ENCODE results near the gene DUSP23. TPM values are rescaled to one million over a fixed set of nuclear protein-coding genes. Genes with fewer than 3 reads are reported as not detected.

DUSP23 gene
- total RNA-seq, 2 donors from 2014 or later, result 79.3 to 85.0 TPM

DNA sequence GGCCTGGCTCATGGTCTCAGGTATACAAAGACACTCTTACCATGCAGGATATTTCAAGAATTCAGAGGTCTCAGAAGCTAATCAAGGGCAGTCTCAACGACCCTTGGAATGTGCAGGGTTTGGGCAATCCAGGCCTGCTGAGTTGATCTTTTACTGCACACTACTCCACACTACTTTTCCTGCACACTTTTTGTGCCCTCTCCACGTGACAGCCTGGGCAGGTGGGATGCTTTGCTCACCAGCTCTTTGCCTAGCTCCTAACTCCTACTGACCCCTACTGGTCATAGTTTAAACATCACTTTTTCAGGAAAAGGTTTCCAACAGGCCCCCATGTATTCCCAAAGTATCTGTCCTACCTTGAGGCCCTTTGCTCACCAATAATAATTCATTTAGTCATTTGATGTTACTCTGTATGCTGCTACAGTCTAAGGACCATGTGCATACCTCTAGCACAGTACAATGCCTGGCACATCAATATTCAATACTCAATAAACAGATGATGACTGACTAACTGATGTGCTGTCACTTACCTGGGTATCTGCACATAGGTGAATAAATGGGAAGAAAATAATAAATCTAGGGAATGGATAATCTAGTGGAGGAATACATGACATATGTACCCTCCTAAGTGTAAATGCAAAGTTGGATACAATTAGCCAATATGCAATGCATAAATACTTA is 9.6 kb downstream of the DUSP23 start:
- no peak for DNase-seq (ENCODE audit: low spot score)
- WGBS, result 19% methylated on average over 2 of the region's 2 CpGs
- H3K36me3 ChIP-seq, result no peaks in the 10 kb centered on the region

DNA sequence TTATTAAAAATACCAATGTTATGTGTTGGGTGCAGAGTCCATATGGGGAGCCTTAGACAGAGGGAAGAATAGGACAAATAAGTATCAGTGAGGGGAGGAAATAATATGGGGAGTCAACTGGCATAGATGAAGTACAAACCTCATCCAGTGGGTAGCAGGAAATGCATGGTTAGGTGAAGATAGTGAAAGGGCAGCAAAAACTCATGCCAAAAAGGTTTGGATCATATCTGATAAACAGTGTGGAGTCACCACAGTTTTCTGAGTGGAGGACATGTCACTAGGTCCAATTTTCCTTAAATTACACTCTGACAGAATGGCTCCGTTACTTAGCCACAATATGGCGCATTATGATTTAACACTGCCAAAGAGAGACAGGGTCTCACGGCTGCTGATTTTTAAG is 10.3 kb downstream of the DUSP23 start:
- no peaks in the 10 kb centered on the region for H3K4me1 ChIP-seq (replicated peaks)
- WGBS, result 51% methylated on average over 3 of the region's 3 CpGs
- intact Hi-C loops (cut with DNase I), result no loop called here

More for the DNA sequence above, 9.6 kb downstream of the DUSP23 start:
- TF ChIP-seq, protein P1, sequence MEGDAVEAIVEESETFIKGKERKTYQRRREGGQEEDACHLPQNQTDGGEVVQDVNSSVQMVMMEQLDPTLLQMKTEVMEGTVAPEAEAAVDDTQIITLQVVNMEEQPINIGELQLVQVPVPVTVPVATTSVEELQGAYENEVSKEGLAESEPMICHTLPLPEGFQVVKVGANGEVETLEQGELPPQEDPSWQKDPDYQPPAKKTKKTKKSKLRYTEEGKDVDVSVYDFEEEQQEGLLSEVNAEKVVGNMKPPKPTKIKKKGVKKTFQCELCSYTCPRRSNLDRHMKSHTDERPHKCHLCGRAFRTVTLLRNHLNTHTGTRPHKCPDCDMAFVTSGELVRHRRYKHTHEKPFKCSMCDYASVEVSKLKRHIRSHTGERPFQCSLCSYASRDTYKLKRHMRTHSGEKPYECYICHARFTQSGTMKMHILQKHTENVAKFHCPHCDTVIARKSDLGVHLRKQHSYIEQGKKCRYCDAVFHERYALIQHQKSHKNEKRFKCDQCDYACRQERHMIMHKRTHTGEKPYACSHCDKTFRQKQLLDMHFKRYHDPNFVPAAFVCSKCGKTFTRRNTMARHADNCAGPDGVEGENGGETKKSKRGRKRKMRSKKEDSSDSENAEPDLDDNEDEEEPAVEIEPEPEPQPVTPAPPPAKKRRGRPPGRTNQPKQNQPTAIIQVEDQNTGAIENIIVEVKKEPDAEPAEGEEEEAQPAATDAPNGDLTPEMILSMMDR (IDR thresholded peaks at IDR 0.05), result peak in 3 of 4 experiments; percentile 30 to 43 (median 42)
- TF ChIP-seq POLR2A (IDR thresholded peaks at IDR 0.05), result no peak
- Histone ChIP-seq H3K4me1 (replicated peaks) (no peaks in the 10 kb centered on the region), H3K27me3 (replicated peaks; ENCODE audit: insufficient read depth) (no peaks in the 10 kb centered on the region), H3K4me3 (no peak overlapping the region), H3K27ac (no peak overlapping the region), H3K9me3 (no peaks in the 10 kb centered on the region)
- intact Hi-C loops (cut with DNase I), result no loop called here

DNA sequence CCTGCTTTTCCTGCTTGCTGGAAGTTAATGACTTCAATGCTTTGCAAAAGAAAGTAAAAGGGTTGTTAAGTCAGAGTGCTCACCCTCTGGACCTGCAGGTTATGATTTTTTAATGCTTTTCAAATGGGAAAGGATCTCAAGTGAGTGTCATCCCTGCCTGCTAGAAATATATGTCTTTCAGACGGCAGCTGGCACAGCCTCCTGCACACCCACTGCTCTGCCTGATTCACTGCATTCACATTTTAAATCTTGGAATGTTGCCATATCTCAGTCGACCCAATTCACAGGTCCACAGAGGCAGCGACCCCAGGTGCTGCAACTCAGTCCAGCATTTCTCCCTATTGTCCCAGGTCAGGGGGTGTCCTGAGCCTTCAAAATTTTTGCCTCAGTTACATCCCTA is 10.7 kb downstream of the DUSP23 start:
- WGBS, result 18% methylated on average over 3 of the region's 3 CpGs
- intact Hi-C loops (cut with DNase I), result no loop called here

More for the DNA sequence above, 10.3 kb downstream of the DUSP23 start:
- Histone ChIP-seq H3K9me3 (no peaks in the 10 kb centered on the region), H3K27me3 (replicated peaks; ENCODE audit: insufficient read depth) (no peaks in the 10 kb centered on the region), H3K36me3 (no peaks in the 10 kb centered on the region), H3K4me3 (no peak overlapping the region), H3K27ac (no peak overlapping the region)
- DNase-seq (ENCODE audit: low spot score), result no peak
- TF ChIP-seq, protein P1 (IDR thresholded peaks at IDR 0.05), result no peak
- TF ChIP-seq POLR2A (IDR thresholded peaks at IDR 0.05) (no peak), POLR2AphosphoS5 (IDR thresholded peaks at IDR 0.05) (no peak)

DNA sequence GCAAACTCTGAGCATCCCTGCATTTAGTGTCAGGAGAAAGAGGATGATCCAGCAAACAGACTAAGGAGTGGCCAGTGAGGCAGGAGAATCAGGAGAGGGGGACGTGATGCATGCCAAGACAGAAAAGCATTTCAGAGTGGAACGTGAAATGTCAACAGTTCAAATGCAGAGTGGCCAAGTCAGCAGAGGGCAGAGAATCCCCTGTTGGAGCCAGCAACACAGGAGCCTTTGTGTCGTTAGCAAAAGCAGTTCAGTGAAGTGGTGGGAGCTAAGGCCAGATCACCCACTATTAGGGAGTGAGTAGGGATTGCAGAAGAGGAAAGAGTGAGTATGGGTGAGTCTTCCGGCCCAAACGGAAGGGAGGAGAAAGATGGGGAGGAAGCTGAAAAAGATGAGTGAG is 14.8 kb downstream of the DUSP23 start:
- no peaks in the 10 kb centered on the region for H3K9me3 ChIP-seq
- no peaks in the 10 kb centered on the region for H3K27me3 ChIP-seq (replicated peaks; ENCODE audit: insufficient read depth)
- no peak overlapping the region for H3K4me3 ChIP-seq
- no peak overlapping the region for H3K27ac ChIP-seq
- DNase-seq (ENCODE audit: low spot score), result no peak
- 37% methylated on average over 5 of the region's 5 CpGs for WGBS
- TF ChIP-seq POLR2AphosphoS5 (IDR thresholded peaks at IDR 0.05) (no peak), POLR2A (IDR thresholded peaks at IDR 0.05) (no peak)
- TF ChIP-seq, protein P1 (IDR thresholded peaks at IDR 0.05), result no peak
- H3K36me3 ChIP-seq, result no peaks in the 10 kb centered on the region
- no peaks in the 10 kb centered on the region for H3K4me1 ChIP-seq (replicated peaks)
- intact Hi-C loops (cut with DNase I), result no loop called here

More for the DNA sequence above, 10.7 kb downstream of the DUSP23 start:
- H3K9me3 ChIP-seq, result no peaks in the 10 kb centered on the region
- H3K36me3 ChIP-seq, result no peaks in the 10 kb centered on the region
- DNase-seq (ENCODE audit: low spot score), result no peak
- no peak overlapping the region for H3K27ac ChIP-seq
- no peaks in the 10 kb centered on the region for H3K4me1 ChIP-seq (replicated peaks)
- TF ChIP-seq, protein P1 (IDR thresholded peaks at IDR 0.05), result no peak
- TF ChIP-seq POLR2AphosphoS5 (IDR thresholded peaks at IDR 0.05) (no peak), POLR2A (IDR thresholded peaks at IDR 0.05) (no peak)
- H3K4me3 ChIP-seq, result no peak overlapping the region
- no peaks in the 10 kb centered on the region for H3K27me3 ChIP-seq (replicated peaks; ENCODE audit: insufficient read depth)

DNA sequence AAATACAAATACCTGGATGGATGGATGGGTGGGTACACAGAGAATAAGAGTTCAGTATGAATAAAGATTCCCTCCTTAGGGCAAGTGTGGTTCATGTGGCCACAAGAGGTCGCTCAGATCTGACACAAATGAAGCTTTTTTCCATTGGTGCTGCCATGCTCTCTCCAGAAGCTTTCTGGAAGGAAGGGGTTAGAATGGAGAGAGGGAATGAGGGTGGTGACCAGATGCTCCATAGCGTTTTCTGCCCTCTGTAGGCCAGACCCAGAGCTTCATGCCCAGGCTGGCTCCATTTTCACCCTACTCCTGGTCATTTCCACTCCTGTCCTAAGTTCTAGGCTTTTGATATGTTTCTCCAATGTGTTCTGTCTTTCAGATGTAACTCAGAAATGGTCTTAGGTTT is 18.1 kb downstream of the DUSP23 start:
- Histone ChIP-seq H3K4me1 (replicated peaks) (no peaks in the 10 kb centered on the region), H3K36me3 (no peaks in the 10 kb centered on the region), H3K27ac (no peak overlapping the region), H3K9me3 (no peaks in the 10 kb centered on the region), H3K4me3 (no peak overlapping the region), H3K27me3 (replicated peaks; ENCODE audit: insufficient read depth) (no peaks in the 10 kb centered on the region)
- 5% methylated on average over 2 of the region's 2 CpGs for WGBS
- TF ChIP-seq POLR2A (IDR thresholded peaks at IDR 0.05) (no peak), POLR2AphosphoS5 (IDR thresholded peaks at IDR 0.05) (peak; percentile 39)
- TF ChIP-seq, protein P1 (IDR thresholded peaks at IDR 0.05), result peak; percentile 29 to 79 (median 70)
- intact Hi-C loops (cut with DNase I), result loop anchor here (1.0 kb wide), 1 partner anchor 92 kb away; no protein-coding TSS in a partner anchor
- DNase-seq (ENCODE audit: low spot score), result peak; percentile 60
